Measurements from ENCODE around the gene TBPL1. TPM values are rescaled to one million over a fixed set of nuclear protein-coding genes. Genes with fewer than 3 reads are reported as not detected.

Gene TBPL1
- polyA plus RNA-seq, 1 experiment = 36.2 TPM

DNA sequence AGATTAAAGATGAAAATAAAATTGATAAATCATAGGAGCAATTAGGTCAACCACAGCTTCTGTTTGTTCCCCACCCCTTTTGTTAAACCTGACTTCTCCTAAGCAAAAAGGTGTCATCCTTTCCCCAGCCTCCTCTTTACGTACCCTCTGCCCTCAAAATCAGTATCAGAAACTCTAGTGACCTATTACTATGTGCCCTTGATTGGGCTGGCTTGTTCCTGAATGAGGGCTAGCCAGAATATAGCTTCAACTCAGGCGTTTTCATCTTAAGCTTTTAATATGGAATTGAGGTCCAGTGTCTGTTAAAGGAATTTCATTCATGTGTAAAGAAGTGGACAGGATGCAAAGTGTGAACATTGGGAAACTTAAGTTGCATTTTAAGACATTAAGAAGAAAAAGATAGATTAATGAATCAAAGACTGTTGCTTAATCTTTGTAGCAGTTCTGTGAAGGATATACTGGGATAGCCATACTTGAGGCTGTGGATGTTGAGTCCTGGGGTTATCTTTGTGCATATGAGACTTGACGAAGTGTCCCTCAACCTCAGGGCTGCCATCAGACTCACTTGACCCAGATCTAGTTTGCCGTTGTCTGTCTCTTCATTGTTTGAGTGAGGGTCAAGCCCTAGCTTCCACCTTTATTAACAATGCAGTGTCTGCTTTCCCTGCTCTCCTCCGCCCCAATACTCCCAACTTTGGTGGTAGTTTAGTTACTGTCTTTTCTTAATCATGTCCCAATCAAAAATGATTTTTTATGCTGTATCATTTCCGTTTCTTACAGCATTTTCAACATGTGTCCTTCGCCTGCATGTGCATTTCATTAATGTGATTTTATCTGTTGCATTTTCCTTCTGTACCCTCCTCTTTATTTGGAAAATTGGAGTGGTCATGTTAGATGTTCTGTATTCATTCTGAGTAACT, 1.9 kb downstream of the TBPL1 start:
- CTCF ChIA-PET = interaction anchor here (0.6 to 3.5 kb wide), 4 partner anchors 9 to 110 kb away, joined by 3 to 15 read pairs (median 4); no protein-coding TSS in a partner anchor
- TF ChIP-seq, protein P1, sequence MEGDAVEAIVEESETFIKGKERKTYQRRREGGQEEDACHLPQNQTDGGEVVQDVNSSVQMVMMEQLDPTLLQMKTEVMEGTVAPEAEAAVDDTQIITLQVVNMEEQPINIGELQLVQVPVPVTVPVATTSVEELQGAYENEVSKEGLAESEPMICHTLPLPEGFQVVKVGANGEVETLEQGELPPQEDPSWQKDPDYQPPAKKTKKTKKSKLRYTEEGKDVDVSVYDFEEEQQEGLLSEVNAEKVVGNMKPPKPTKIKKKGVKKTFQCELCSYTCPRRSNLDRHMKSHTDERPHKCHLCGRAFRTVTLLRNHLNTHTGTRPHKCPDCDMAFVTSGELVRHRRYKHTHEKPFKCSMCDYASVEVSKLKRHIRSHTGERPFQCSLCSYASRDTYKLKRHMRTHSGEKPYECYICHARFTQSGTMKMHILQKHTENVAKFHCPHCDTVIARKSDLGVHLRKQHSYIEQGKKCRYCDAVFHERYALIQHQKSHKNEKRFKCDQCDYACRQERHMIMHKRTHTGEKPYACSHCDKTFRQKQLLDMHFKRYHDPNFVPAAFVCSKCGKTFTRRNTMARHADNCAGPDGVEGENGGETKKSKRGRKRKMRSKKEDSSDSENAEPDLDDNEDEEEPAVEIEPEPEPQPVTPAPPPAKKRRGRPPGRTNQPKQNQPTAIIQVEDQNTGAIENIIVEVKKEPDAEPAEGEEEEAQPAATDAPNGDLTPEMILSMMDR (IDR thresholded peaks at IDR 0.05; ENCODE audit: insufficient read depth, low read depth, low read length) = no peak
- no peak overlapping the region for H3K4me3 ChIP-seq (ENCODE audit: low read depth, low read length)

DNA sequence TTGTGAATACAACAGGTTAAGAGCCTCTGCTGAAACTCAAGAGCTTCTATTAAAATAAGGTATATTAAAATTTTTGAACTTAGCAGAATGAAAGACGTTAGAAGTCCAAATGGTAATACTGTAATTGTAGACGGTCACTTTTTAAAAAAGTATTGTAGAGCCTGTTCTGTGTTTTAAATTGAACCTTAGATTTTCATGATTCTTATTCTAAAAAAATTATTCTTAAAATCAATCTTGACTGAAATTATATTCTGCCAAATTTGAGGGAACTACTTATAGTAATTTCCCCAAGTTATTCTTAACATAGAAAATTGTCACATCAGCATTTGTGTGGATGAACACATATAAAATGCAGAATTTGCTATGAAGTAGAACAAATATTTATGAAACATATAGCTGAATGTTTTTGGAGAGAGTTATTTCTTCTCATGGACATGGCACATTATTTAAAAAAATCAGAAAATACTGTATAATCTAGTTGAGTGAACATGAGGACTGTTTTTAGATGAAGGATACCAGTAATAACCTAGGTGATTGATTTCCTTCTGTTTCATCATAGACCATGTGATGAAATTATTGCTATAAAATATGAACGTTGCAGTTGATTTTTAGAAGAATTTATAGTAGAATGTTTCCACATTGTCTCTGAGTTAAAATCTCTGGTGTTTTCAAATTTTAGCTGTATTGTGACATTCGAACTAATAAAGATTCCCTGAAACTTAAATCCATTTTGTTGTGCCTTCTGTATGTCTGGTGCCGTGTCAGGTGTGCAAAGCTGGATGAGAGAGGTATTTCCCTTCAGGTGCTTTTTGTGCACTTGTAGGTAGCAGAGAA, 2.8 kb downstream of the TBPL1 start:
- H3K4me3 ChIP-seq (ENCODE audit: low read depth, low read length) = no peak overlapping the region
- DNase-seq (ENCODE audit: low read depth) = no peak
- ChIA-PET POLR2A (no interaction called here), CTCF (interaction anchor here (0.6 to 3.5 kb wide), 3 partner anchors 17 to 109 kb away, joined by 3 to 15 read pairs (median 4); no protein-coding TSS in a partner anchor)
- no peaks in the 10 kb centered on the region for H3K36me3 ChIP-seq (ENCODE audit: control insufficient read depth, insufficient read depth, low read length)
- TF ChIP-seq, protein P1 (IDR thresholded peaks at IDR 0.05; ENCODE audit: insufficient read depth, low read depth, low read length) = no peak
- H3K27me3 ChIP-seq (ENCODE audit: control insufficient read depth, insufficient read depth, low read length) = no peaks in the 10 kb centered on the region

More for the DNA sequence above, 1.9 kb downstream of the TBPL1 start:
- Histone ChIP-seq H3K27me3 (ENCODE audit: control insufficient read depth, insufficient read depth, low read length) (no peaks in the 10 kb centered on the region), H3K36me3 (ENCODE audit: control insufficient read depth, insufficient read depth, low read length) (no peaks in the 10 kb centered on the region)
- no peak for DNase-seq (ENCODE audit: low read depth)
- POLR2A ChIA-PET = no interaction called here

DNA sequence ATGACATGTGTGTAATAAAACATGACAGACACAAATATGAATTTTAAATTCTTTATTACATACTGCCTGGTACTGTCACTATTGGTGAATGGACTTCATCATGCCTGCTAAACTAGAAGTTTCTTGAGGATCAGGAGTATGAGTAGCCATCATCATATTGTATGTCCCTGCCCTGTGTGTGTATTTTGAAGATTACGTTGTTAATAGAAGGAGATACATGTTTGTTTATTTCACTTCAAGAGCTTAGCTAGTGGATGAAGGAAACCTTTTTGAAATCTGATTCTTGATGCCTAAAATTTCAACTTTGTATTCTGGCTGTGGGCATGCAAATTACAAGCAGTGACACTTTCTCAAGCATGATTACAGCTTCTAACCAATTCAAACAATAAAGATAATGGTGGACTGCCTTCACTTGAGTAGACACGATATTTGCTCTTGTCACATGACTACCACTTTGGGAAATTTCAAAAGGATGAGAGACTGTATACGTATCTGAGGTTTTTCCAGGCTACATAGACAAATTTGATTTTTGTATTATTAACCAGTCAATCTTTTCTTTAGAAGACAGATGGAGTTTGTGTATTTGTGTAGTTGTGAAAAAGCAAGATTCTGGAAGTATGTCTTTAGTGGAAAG, 3.5 kb downstream of the TBPL1 start:
- H3K4me3 ChIP-seq (ENCODE audit: low read depth, low read length) = no peak overlapping the region
- no peaks in the 10 kb centered on the region for H3K27me3 ChIP-seq (ENCODE audit: control insufficient read depth, insufficient read depth, low read length)
- TF ChIP-seq, protein P1 (IDR thresholded peaks at IDR 0.05; ENCODE audit: insufficient read depth, low read depth, low read length) = no peak
- CTCF ChIA-PET = interaction anchor here (0.6 kb wide), 1 partner anchor 19 kb away, joined by 3 read pairs; no protein-coding TSS in a partner anchor
- DNase-seq (ENCODE audit: low read depth) = no peak
- no peaks in the 10 kb centered on the region for H3K36me3 ChIP-seq (ENCODE audit: control insufficient read depth, insufficient read depth, low read length)
- POLR2A ChIA-PET = no interaction called here

DNA sequence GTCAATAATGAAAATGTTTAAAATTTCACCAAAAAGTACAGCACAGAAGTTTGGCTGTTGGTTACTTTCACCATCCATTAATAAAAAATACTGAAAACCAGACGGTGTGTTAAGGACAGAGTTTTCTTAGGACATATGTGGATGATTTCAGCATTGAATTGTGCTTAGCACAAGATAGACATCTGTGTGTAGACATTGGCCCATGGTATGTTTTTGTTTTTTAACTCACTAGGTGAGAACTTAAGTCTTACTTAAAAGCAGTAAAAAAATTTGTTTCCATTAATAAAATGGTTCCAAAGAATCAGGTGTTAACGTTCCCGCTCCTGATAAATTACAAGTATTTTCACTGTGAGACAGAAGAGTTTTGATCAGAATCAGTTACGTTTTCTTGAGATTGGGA, 4.2 kb downstream of the TBPL1 start:
- CTCF ChIA-PET = no interaction called here

More for the DNA sequence above, 4.2 kb downstream of the TBPL1 start:
- POLR2A ChIA-PET = no interaction called here
- Histone ChIP-seq H3K36me3 (ENCODE audit: control insufficient read depth, insufficient read depth, low read length) (no peaks in the 10 kb centered on the region), H3K27me3 (ENCODE audit: control insufficient read depth, insufficient read depth, low read length) (no peaks in the 10 kb centered on the region), H3K4me3 (ENCODE audit: low read depth, low read length) (no peak overlapping the region)
- TF ChIP-seq, protein P1 (IDR thresholded peaks at IDR 0.05; ENCODE audit: insufficient read depth, low read depth, low read length) = no peak
- no peak for DNase-seq (ENCODE audit: low read depth)
